ENCODE results near the gene NTF3.

- TF ChIP-seq POLR2A (IDR thresholded peaks at IDR 0.05): no peak
- no peak for TF ChIP-seq CTCF (IDR thresholded peaks at IDR 0.05)
- no peak for TF ChIP-seq POLR2AphosphoS5 (IDR thresholded peaks at IDR 0.05)
- no peak for TF ChIP-seq EP300 (IDR thresholded peaks at IDR 0.05)
Observed at GRCh38 chr12:5416571-5416970, 15.3 kb upstream of the NTF3 start.

All from upper lobe of left lung (tissue), 4 donors.